CD4-positive, alpha-beta T cell treated with Interleukin-6 at 100 ng/mL for 8 hours (primary cell): Measurements from ENCODE around the gene BTRC.

Experiments used
- DNase-seq: peaks from one replicate; pipeline ENCODE4 v3.0.0-alpha.2; 2020; ENCODE audit warnings: mixed read lengths, low spot score

BTRC gene

GRCh38 chr10:101444058-101444898 is 90.3 kb downstream of the BTRC start:
- no peak for DNase-seq

- no peak for DNase-seq
These were observed 92.1 kb downstream of the BTRC start for GRCh38 chr10:101446071-101446470.

GRCh38 chr10:101446947-101447346 is 93.0 kb downstream of the BTRC start:
- DNase-seq, result no peak

DNA sequence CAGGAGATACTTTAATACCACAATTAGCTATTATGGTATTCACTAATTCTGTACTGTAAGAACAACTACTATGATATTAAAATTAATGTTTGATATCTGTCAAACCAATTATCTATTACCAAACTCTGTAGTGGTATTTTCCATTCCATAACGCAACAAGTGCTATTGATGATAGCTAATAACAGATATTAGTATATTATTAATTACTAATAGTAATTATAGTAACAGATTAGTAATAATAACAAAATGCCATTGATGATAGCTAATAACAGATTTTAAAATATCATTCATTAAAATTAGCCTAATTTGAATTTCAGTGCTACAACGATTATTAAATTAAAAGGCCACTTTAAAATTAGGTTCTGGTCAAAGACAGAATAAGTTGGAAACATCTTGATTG is 93.5 kb downstream of the BTRC start:
- no peak for DNase-seq

DNA sequence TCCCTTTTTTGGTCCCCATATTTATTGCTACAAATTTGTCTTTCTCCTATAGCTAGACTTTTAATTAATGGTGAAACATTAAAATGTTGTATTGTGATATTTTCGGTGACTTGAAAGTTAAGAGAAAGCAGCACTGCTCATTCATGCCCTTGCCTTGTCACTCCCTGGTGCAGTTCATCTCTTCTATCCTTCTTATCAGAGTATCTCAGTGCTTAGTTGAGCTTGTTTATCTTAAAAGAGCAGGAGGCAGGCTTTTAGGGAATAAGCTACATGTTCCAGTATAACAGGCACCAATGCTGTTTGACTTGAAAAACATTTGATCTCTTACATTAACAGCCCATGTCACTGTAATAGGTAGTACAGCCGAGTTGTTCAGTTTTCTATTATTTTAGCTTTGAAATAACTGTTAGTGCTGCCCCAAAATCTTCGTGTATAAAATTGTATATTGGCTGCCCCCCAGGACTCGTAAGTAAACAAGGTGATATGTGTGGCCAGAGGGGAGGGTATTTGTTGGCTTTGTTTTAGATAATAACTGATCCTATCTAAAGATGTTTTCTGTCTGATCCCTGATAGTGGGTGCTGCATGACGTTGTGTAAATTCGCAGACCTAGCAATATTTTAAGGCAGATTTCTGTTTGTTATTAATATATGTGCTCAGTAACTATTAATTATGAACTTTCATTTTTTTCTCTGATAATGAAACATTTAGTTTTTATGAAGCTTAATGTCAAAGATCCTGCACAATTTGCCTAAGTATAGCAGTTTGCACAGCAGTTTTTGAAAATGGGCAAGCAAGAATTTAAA is 96.5 kb downstream of the BTRC start:
- no peak for DNase-seq

GRCh38 chr10:101451261-101451660 is 97.3 kb downstream of the BTRC start:
- DNase-seq, result no peak

- DNase-seq, result no peak
These were observed 97.7 kb downstream of the BTRC start for GRCh38 chr10:101451667-101452069.

GRCh38 chr10:101452176-101452575 is 98.2 kb downstream of the BTRC start:
- DNase-seq, result no peak

- DNase-seq, result no peak
These were observed 98.6 kb downstream of the BTRC start for GRCh38 chr10:101452593-101452992.

GRCh38 chr10:101453318-101453717 is 99.4 kb downstream of the BTRC start:
- DNase-seq, result no peak

- DNase-seq, result no peak
These were observed 100.1 kb downstream of the BTRC start for GRCh38 chr10:101453791-101454718.

- DNase-seq, result no peak
These were observed 104.9 kb downstream of the BTRC start for GRCh38 chr10:101458869-101459268.

GRCh38 chr10:101464082-101464481 is 110.1 kb downstream of the BTRC start:
- DNase-seq, result no peak

DNA sequence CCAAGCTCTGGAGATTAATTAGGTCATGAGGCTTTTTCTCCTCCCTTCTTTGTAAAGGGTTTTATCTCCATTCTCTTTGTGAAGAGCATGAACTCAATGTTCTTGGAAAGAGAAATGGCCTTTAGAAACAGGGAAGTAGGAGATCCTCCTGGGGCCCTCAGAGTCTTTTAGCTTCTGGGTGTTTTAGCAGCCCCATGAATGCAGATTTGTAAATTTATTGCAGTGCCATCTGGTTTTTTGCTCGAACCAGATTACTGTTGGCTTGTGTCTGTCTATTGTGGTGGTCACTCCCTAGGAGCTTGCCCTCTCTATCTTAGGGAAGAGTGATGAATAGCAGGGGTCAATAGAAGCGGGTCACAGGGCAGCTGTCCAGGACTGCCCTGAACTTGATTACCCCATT is 110.6 kb downstream of the BTRC start:
- DNase-seq, result no peak

DNA sequence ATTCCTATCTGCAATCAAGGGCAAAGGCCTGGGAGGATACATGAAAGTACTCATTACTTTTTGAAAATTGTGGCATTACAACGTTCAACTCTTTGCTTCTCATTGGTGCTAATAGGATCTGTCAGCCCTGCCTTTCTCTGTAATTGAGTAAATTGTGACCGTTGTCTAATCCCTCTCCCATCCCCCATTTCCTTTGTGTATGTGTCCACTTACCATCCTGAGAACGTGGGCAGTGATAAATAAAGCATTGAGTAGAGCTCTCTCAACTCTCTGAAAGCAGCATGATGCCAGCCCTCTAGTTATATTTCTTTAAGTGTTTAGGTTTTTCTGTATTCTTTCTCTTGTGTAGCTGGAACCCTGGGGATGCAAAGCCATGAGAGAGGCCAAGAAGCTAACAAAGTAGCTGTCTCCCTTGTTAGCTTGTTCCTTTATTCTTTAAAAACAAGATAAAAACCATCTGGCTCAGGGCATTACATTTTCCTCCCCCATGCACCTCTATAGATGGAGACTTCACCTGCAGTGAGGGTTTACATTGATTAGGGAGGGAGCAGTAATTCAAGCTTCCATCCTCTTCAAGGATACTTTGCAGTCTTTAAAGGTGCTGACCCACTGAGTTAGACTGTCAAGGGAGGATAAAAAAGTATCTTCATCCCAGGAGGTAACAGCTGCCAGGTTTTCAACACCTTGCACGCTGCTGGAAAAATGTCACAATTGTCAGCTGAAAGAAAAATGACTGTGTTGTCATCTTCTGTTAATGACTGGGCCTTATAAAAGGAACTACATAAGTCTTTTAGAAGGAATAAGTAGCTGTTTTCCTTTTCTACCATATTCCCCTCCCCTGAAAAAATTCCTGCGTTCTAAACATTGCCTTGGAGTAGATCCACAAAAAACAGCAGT is 112.3 kb downstream of the BTRC start:
- DNase-seq, result no peak

GRCh38 chr10:101467286-101467770 is 113.4 kb downstream of the BTRC start:
- peak; percentile 50 for DNase-seq

- DNase-seq, result no peak
These were observed 114.2 kb downstream of the BTRC start for GRCh38 chr10:101468159-101468558.

- DNase-seq, result no peak
These were observed 122.4 kb downstream of the BTRC start for GRCh38 chr10:101476383-101476782.

GRCh38 chr10:101478956-101479355 is 125.0 kb downstream of the BTRC start:
- DNase-seq, result no peak

GRCh38 chr10:101481256-101481655 is 127.3 kb downstream of the BTRC start:
- no peak for DNase-seq

DNA sequence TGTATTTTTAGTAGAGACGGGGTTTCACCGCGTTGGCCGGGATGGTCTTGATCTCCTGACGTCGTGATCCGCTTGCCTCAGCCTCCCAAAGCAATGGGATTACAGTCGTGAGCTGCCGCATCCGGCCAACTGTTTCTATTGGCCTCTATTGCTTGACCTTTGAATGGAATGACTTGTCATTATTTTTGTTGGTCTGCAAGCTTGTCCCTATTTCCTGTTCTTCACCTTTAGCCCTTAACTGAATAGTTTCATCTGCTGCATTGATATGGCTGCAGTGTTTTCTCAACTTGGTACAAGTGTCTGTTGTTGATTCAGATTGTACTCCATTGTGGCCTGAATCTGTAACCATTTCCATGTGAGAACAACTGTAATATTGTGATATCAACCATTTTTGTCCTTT is 128.6 kb downstream of the BTRC start:
- DNase-seq, result no peak
